GM21723 (cell line): ENCODE results near the gene NDUFS5.
"Not testable (repeated sequence)": the region's sequence is repeated elsewhere in the genome, so short reads cannot be mapped to it uniquely, and the experiment has no call there.

Source experiments
- ATAC-seq: cut with Tn5 transposase; IDR thresholded peaks from one replicate; pipeline ENCODE4 v1.9.1; 2021; ENCODE audit warnings: mild to moderate bottlenecking, moderate library complexity; ENCODE audit not compliant: unreplicated experiment

NDUFS5 gene

GRCh38 chr1:39061951-39062350 lies 35.8 kb downstream of the NDUFS5 start:
- ATAC-seq, result no peak

GRCh38 chr1:39063191-39063590 lies 37.0 kb downstream of the NDUFS5 start:
- no peak for ATAC-seq

GRCh38 chr1:39063775-39064174 lies 37.6 kb downstream of the NDUFS5 start:
- ATAC-seq, result no peak

GRCh38 chr1:39065542-39065941 lies 39.4 kb downstream of the NDUFS5 start:
- ATAC-seq, result no peak

GRCh38 chr1:39068227-39068626 lies 42.1 kb downstream of the NDUFS5 start:
- not testable (repeated sequence) for ATAC-seq

- ATAC-seq, result not testable (repeated sequence)
Measured at GRCh38 chr1:39071557-39071956, 45.4 kb downstream of the NDUFS5 start.

- ATAC-seq, result no peak
Measured at GRCh38 chr1:39076127-39076798, 50.1 kb downstream of the NDUFS5 start.

- ATAC-seq, result no peak
Measured at GRCh38 chr1:39076799-39077148, 50.6 kb downstream of the NDUFS5 start.

GRCh38 chr1:39080269-39080826 lies 54.2 kb downstream of the NDUFS5 start:
- ATAC-seq, result no peak

- ATAC-seq, result no peak
Measured at GRCh38 chr1:39080831-39081270, 54.7 kb downstream of the NDUFS5 start.

- no peak for ATAC-seq
Measured at GRCh38 chr1:39081271-39082009, 55.3 kb downstream of the NDUFS5 start.

GRCh38 chr1:39082010-39082799 lies 56.1 kb downstream of the NDUFS5 start:
- no peak for ATAC-seq

- no peak for ATAC-seq
Measured at GRCh38 chr1:39082811-39083576, 56.8 kb downstream of the NDUFS5 start.

- no peak for ATAC-seq
Measured at GRCh38 chr1:39084191-39084590, 58.0 kb downstream of the NDUFS5 start.
